GM12875 (cell line): Measurements from ENCODE around the gene SERPINB11.
"Not testable (repeated sequence)": the region's sequence is repeated elsewhere in the genome, so short reads cannot be mapped to it uniquely, and the experiment has no call there.

ENCODE experiments used
- H3K4me3 ChIP-seq: one replicate; pipeline ENCODE4 v1.5.1; 2011; ENCODE audit warnings: low read depth, low read length, control low read depth
- CTCF ChIP-seq: IDR thresholded peaks from 2 replicates; pipeline ENCODE4 v1.5.1; 2011; ENCODE audit warnings: low read depth, mild to moderate bottlenecking, control low read depth, inconsistent platforms, low read length, moderate library complexity, borderline replicate concordance; ENCODE audit not compliant: insufficient read depth

The SERPINB11 gene

DNA sequence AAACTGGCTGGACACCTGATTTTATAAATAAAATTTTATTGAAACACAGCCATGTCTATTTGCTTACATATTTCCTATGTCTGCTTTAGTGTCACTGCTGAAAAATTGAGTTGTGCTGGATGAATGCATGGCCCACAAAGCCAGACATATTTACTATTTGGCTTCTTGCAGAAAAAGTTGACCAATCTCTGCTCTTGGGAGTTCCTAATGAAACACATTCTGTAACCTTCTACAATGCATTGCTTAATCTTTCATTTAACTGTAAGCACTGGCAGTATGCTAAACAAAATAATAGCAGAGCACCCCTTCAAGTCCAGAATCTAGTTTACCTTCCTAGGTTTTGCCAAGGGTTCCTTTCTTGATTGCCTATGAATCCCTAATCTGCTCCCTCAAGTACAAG is 54.8 kb downstream of the SERPINB11 start:
- no peak for TF ChIP-seq CTCF
- H3K4me3 ChIP-seq = no peak overlapping the region

GRCh38 chr18:63758615-63759240 is 56.0 kb downstream of the SERPINB11 start:
- H3K4me3 ChIP-seq = no peak overlapping the region
- no peak for TF ChIP-seq CTCF

GRCh38 chr18:63759786-63760185 is 57.0 kb downstream of the SERPINB11 start:
- not testable (repeated sequence) for H3K4me3 ChIP-seq

- no peak overlapping the region for H3K4me3 ChIP-seq
- TF ChIP-seq CTCF = no peak
Observed at GRCh38 chr18:63762518-63762917, 59.8 kb downstream of the SERPINB11 start.

DNA sequence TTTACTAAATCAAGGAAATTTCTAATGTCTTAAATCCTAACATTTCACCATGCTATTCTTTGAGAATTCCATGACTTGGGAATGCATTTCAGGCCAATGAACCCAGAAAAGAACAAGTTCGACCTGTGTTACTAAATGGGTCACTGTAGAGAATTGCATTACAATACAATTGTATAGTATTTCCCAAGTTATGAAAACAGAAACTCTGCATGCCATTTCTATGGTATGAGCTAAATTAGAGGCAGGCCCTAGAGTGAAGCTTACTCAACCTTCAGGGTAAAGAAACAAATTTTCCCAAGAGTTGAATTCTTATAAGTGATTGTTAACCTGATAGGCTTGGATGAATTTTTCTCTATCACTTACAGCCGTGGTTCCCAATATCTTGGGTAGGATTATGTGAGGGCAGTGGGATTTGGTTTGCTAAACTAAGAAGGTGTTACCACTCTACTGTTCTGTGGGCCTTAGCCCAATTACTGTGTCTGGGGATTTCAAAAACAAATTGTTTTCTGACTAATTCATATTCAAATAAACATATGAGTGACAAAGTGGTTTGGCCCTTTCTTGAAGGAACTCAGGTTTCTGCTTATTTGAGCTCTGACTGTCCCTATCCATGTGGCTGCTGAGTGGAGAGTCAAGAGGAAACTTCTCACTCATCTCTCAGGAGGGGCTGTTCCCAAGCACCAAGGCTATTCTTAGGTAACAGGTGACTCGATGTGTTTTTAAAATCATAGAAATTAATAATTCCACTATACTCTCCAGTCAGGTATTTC is 61.3 kb downstream of the SERPINB11 start:
- H3K4me3 ChIP-seq = no peak overlapping the region
- TF ChIP-seq CTCF = no peak

DNA sequence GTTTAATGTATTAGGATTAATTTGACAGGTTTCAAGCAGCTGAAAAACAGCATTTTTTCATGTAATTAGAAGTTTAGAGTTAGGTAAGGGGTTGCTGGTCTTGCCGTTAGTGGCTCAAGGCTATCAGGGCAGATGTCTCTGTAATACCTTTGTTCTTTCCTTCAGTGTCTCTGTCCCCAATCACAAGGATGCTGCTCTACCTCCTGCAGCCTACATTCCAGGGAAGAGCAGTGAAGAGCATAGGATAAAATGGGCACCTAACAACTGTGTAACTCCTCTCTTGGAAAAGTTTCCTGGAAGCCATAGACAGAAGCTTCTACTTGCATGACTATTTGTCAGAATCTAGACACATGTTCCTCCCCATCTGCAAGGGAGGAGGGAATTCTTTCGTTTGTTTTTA is 63.1 kb downstream of the SERPINB11 start:
- TF ChIP-seq CTCF = no peak

More for the DNA sequence above, 63.1 kb downstream of the SERPINB11 start:
- H3K4me3 ChIP-seq = no peak overlapping the region
